Fibroblast of skin of right biceps (primary cell): ENCODE measurements around the gene MCOLN3.
"Not testable (repeated sequence)": the region's sequence is repeated elsewhere in the genome, so short reads cannot be mapped to it uniquely, and the experiment has no call there.

Source experiments
- DNase-seq: peaks from one replicate; pipeline ENCODE4 v3.0.0-alpha.2; 2013

The MCOLN3 gene

GRCh38 chr1:84988588-84988987 lies 59.7 kb downstream of the MCOLN3 start:
- DNase-seq: no peak

GRCh38 chr1:84986561-84986960 lies 61.7 kb downstream of the MCOLN3 start:
- not testable (repeated sequence) for DNase-seq

- DNase-seq: no peak
These were observed 62.9 kb downstream of the MCOLN3 start for GRCh38 chr1:84985365-84985764.

- no peak for DNase-seq
These were observed 65.9 kb downstream of the MCOLN3 start for GRCh38 chr1:84982395-84982794.

- no peak for DNase-seq
These were observed 73.3 kb downstream of the MCOLN3 start for GRCh38 chr1:84975035-84975434.

GRCh38 chr1:84973498-84974334 lies 74.6 kb downstream of the MCOLN3 start:
- DNase-seq: peak; percentile 7

GRCh38 chr1:84972377-84972987 lies 75.8 kb downstream of the MCOLN3 start:
- DNase-seq: no peak

- no peak for DNase-seq
These were observed 76.3 kb downstream of the MCOLN3 start for GRCh38 chr1:84971957-84972356.

GRCh38 chr1:84969489-84970250 lies 78.6 kb downstream of the MCOLN3 start:
- no peak for DNase-seq

- DNase-seq: no peak
These were observed 79.4 kb downstream of the MCOLN3 start for GRCh38 chr1:84968865-84969264.

- no peak for DNase-seq
These were observed 80.2 kb downstream of the MCOLN3 start for GRCh38 chr1:84968101-84968500.
